Skin epidermis (tissue), 12 donors: ENCODE results near the gene CALD1.

Experiments
- H3K27ac ChIP-seq, 21 experiments: fragments of 200-600 bp; sonication (generic) in 11 of 21; one replicate each; pipeline ENCODE4 v1.5.0; 2020; ENCODE audit warnings: mild to moderate bottlenecking in 3 of 21, inconsistent platforms in 2 of 21, moderate library complexity in 2 of 21
- H3K4me3 ChIP-seq, 7 experiments: fragments of 200-600 bp; sonication (generic) in 2 of 7; one replicate each; pipeline ENCODE4 v1.5.0; 2020; ENCODE audit warnings: inconsistent platforms in 2 of 7, mild to moderate bottlenecking in 2 of 7, moderate library complexity in 1 of 7

Gene CALD1

GRCh38 chr7:134997214-134997885 lies 217.9 kb downstream of the CALD1 start:
- Histone ChIP-seq H3K4me3 (no peak overlapping the region), H3K27ac (no peak overlapping the region)

- no peak overlapping the region for H3K4me3 ChIP-seq
These were observed 219.7 kb downstream of the CALD1 start for GRCh38 chr7:134999136-134999535.

GRCh38 chr7:135001390-135002165 lies 222.1 kb downstream of the CALD1 start:
- H3K4me3 ChIP-seq: no peak overlapping the region
- H3K27ac ChIP-seq: no peak overlapping the region

More at GRCh38 chr7:134999136-134999535, 219.7 kb downstream of the CALD1 start:
- H3K27ac ChIP-seq: no peak overlapping the region

GRCh38 chr7:135012229-135012628 lies 232.8 kb downstream of the CALD1 start:
- no peak overlapping the region for H3K27ac ChIP-seq

More at GRCh38 chr7:135012229-135012628, 232.8 kb downstream of the CALD1 start:
- no peak overlapping the region for H3K4me3 ChIP-seq
